ENCODE data around the gene PDE8A.

DNA sequence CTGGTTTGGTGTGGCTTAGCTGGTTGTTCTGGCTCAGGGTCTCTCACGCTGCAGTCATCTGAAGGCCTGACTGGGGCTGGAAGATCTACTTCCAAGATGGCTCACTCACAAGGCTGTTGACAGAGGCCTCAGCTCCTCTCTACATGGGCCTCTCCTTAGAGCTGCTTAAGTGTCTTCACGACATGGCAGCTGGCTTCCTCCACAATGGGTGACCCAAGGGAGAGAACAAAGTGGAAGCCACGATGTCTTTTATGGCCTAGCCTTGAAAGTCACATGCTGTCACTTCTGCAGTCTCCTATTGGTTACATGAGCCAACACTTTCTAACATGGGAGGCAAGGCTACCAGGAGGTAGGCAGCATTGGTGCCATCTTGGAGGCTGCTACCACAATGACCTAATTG, 13.4 kb upstream of the PDE8A start:
- no peak for TF ChIP-seq EZH2 (IDR thresholded peaks at IDR 0.05)
- TF ChIP-seq, protein P1, sequence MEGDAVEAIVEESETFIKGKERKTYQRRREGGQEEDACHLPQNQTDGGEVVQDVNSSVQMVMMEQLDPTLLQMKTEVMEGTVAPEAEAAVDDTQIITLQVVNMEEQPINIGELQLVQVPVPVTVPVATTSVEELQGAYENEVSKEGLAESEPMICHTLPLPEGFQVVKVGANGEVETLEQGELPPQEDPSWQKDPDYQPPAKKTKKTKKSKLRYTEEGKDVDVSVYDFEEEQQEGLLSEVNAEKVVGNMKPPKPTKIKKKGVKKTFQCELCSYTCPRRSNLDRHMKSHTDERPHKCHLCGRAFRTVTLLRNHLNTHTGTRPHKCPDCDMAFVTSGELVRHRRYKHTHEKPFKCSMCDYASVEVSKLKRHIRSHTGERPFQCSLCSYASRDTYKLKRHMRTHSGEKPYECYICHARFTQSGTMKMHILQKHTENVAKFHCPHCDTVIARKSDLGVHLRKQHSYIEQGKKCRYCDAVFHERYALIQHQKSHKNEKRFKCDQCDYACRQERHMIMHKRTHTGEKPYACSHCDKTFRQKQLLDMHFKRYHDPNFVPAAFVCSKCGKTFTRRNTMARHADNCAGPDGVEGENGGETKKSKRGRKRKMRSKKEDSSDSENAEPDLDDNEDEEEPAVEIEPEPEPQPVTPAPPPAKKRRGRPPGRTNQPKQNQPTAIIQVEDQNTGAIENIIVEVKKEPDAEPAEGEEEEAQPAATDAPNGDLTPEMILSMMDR (IDR thresholded peaks at IDR 0.05), result no peak

Data from neural progenitor cell (in vitro differentiated cells).